Measurements from ENCODE around the gene SFXN5. TPM values are rescaled to one million over a fixed set of nuclear protein-coding genes. Genes with fewer than 3 reads are reported as not detected.

SFXN5 gene
- total RNA-seq, 2 donors from 2014 or later, result 16.6 to 18.1 TPM

DNA sequence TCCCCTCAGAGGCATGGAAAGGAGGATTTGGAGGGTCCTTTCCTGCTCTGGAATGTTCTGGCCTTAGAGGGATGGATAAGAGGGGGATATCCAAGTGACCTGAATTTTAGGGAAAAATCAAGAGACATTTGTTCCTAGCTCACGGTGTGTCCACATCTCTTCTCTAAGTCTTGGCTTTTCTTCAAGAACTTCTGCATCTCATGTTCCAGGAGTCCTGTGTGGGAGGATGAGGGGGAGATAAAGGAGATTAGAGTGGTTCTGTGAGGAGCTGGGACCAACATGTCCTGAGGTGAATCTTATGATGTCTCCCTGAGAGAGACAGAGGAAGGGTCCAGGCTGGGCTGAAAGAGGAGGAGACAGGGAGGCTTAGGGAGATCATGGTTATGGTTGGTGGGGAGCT lies 142.5 kb downstream of the SFXN5 start:
- peaks cover 11% of the 10 kb centered on the region for H3K27me3 ChIP-seq (replicated peaks; ENCODE audit: insufficient read depth)
- ATAC-seq (ENCODE audit: insufficient number of reproducible peaks, low FRiP score, low read depth), result no peak

DNA sequence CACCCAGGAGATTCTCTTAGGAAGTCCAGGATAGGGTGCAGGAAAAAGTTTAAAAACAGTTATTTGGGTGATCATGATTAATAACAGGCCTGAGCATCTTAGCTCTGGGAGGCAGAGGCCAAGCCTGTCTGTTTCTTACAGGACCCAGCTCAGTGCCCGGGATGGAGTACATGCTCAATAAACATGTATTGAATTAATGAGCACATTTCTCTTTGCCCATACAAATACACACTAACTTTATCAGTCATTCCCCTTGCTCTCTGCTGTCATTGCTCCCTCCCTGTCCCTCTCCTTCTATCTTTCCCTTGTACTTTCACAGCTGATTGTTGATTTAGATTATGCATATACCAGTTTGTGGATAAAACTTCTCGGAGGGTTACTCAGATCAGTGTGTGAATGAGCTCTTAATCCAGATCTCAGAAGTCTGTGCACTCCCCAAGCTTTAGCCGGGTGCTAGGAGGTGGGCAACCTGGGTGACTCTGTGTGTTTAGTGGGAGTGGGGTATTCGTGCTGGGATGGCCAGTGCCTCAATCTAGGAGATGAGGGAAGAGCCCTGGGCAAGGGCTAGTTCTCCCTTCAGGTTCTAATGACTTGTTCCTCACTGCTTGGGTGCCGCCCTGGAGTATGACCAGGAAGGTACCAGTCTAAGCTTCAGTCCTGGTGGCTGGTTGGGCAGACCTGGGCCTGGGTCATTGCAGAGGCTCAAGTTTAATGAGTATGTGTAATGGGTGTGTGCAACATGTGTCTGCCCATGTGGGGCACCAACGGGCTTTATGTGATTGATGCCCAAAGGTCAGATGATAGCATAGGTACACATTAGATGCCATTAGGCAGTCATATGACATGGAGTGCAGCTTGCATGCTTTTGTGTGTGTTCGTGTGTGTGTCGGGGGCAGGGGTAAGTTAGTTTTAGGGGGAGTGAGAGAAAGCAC lies 143.6 kb downstream of the SFXN5 start:
- TF ChIP-seq, protein P1, sequence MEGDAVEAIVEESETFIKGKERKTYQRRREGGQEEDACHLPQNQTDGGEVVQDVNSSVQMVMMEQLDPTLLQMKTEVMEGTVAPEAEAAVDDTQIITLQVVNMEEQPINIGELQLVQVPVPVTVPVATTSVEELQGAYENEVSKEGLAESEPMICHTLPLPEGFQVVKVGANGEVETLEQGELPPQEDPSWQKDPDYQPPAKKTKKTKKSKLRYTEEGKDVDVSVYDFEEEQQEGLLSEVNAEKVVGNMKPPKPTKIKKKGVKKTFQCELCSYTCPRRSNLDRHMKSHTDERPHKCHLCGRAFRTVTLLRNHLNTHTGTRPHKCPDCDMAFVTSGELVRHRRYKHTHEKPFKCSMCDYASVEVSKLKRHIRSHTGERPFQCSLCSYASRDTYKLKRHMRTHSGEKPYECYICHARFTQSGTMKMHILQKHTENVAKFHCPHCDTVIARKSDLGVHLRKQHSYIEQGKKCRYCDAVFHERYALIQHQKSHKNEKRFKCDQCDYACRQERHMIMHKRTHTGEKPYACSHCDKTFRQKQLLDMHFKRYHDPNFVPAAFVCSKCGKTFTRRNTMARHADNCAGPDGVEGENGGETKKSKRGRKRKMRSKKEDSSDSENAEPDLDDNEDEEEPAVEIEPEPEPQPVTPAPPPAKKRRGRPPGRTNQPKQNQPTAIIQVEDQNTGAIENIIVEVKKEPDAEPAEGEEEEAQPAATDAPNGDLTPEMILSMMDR (IDR thresholded peaks at IDR 0.05), result no peak
- DNase-seq (ENCODE audit: low spot score), result no peak
- ATAC-seq (ENCODE audit: insufficient number of reproducible peaks, low FRiP score, low read depth), result no peak
- H3K4me3 ChIP-seq, result no peak overlapping the region
- no peaks in the 10 kb centered on the region for H3K9me3 ChIP-seq
- H3K4me1 ChIP-seq (ENCODE audit: control insufficient read depth in 1 of 2, low read depth in 2 of 2), result peaks cover 0 to 12% of the 10 kb centered on the region in 2 donors
- no peak overlapping the region for H3K27ac ChIP-seq
- H3K36me3 ChIP-seq, result no peaks in the 10 kb centered on the region
- peaks cover 11% of the 10 kb centered on the region for H3K27me3 ChIP-seq (replicated peaks; ENCODE audit: insufficient read depth)

More for the DNA sequence above, 142.5 kb downstream of the SFXN5 start:
- Histone ChIP-seq H3K4me3 (no peak overlapping the region), H3K9me3 (no peaks in the 10 kb centered on the region), H3K36me3 (no peaks in the 10 kb centered on the region), H3K4me1 (ENCODE audit: control insufficient read depth in 1 of 2, low read depth in 2 of 2) (peaks cover 0 to 10% of the 10 kb centered on the region in 2 donors), H3K27ac (no peak overlapping the region)
- TF ChIP-seq, protein P1 (IDR thresholded peaks at IDR 0.05), result no peak
- no peak for DNase-seq (ENCODE audit: low spot score)

DNA sequence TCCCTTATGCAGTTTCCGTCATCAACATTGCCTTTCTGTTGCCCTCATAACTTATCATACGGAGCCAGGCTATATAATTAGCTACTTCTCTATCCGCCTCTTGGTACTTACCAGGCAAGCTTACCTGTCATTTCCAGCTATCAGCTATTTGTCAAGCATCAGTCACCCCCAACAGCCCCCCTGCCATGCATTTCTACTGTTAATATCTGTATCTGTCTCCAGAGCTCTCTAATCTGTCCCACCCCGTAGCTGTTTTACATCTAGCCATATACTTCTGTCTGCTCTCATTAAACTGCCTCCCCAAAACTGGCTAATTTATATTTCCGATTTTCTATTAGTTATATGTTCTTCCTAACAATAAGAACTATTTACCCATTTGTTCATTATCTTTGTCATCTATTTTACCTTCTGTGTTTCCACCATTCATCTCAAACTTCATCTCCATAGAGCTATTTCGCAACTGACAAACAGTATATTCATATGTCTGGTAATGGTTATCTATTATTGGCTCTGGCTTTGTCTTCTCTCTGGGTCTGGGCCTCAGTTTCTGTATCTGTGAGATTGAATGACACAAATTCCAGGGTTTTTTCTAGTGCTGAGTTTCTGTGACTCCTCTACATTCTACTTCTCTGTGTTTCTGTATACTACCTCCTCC lies 144.6 kb downstream of the SFXN5 start:
- Histone ChIP-seq H3K27ac (no peak overlapping the region), H3K27me3 (replicated peaks; ENCODE audit: insufficient read depth) (peaks cover 11% of the 10 kb centered on the region), H3K9me3 (no peaks in the 10 kb centered on the region), H3K36me3 (no peaks in the 10 kb centered on the region), H3K4me1 (ENCODE audit: control insufficient read depth in 1 of 2, low read depth in 2 of 2) (peaks cover 0 to 12% of the 10 kb centered on the region in 2 donors), H3K4me3 (no peak overlapping the region)
- TF ChIP-seq, protein P1 (IDR thresholded peaks at IDR 0.05), result no peak
- DNase-seq (ENCODE audit: low spot score) (no peak), ATAC-seq (ENCODE audit: insufficient number of reproducible peaks, low FRiP score, low read depth) (no peak)

DNA sequence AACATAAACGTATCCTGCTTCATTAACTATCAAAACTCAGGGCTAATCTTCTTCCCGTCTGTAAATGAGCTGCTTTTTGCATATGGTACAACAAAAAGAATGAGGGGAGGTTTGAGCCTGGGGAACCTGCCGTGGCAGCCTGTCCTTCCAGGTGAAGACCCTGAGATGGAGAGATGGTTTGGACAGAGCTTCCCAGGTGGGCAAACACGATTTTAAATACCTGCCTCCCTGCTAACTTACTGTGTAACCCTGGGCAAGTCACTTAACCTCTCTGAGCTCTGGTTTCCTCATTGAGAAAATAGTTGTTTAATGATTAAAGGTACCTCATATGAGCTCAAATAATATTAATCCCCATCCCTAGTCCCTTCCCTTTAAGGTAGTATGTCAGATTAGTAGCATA lies 145.1 kb downstream of the SFXN5 start:
- peaks cover 0 to 12% of the 10 kb centered on the region in 2 donors for H3K4me1 ChIP-seq (ENCODE audit: control insufficient read depth in 1 of 2, low read depth in 2 of 2)
- H3K27ac ChIP-seq, result no peak overlapping the region
- no peaks in the 10 kb centered on the region for H3K9me3 ChIP-seq
- peaks cover 11% of the 10 kb centered on the region for H3K27me3 ChIP-seq (replicated peaks; ENCODE audit: insufficient read depth)
- TF ChIP-seq, protein P1 (IDR thresholded peaks at IDR 0.05), result no peak
- ATAC-seq (ENCODE audit: insufficient number of reproducible peaks, low FRiP score, low read depth) (no peak), DNase-seq (ENCODE audit: low spot score) (no peak)
- no peak overlapping the region for H3K4me3 ChIP-seq
- no peaks in the 10 kb centered on the region for H3K36me3 ChIP-seq

DNA sequence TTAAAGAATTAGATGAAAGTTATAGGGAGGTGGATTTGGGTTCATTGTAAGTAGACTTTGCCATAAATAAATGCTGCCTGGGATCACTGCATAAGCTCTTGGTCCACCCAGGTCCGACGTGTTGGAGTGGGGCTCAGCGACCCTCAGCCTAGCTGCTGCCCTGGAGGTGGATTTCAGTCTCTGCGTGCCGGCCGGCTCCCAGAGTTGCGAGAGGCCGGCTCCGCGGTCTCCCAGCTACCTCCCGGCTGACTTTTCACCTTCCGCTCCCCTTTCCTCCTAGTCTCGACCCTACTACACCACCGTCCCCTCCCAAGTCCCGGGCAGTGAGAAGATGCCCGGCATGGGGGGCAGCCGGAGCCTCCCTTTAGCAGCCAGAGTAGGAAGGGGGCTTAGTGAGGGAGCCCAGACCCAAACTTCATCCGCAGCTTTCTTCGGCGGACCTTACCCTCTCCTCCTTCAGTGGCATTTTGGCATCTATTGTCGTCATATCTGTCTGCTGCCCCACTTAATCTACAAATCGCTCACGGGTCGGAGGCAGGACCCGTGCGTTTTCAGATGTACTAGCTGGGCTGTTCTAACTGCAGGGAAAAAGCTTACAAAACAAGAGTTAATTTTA lies 146.1 kb downstream of the SFXN5 start:
- peaks cover 17% of the 10 kb centered on the region for H3K27me3 ChIP-seq (replicated peaks; ENCODE audit: insufficient read depth)
- peaks cover 4 to 18% of the 10 kb centered on the region in 2 donors for H3K4me1 ChIP-seq (ENCODE audit: control insufficient read depth in 1 of 2, low read depth in 2 of 2)
- H3K36me3 ChIP-seq, result no peaks in the 10 kb centered on the region
- H3K27ac ChIP-seq, result no peak overlapping the region
- no peak for DNase-seq (ENCODE audit: low spot score)
- no peaks in the 10 kb centered on the region for H3K9me3 ChIP-seq
- TF ChIP-seq, protein P1 (IDR thresholded peaks at IDR 0.05), result no peak
- no peak for ATAC-seq (ENCODE audit: insufficient number of reproducible peaks, low FRiP score, low read depth)
- H3K4me3 ChIP-seq, result no peak overlapping the region
